HS-5 (cell line): ENCODE results near the gene LGR5.
"Not testable (repeated sequence)": the region's sequence is repeated elsewhere in the genome, so short reads cannot be mapped to it uniquely, and the experiment has no call there.

Experiments used
- DNase-seq: peaks from one replicate; pipeline ENCODE4 v3.0.0-alpha.2; 2012; ENCODE audit warnings: low read depth

LGR5 gene

DNA sequence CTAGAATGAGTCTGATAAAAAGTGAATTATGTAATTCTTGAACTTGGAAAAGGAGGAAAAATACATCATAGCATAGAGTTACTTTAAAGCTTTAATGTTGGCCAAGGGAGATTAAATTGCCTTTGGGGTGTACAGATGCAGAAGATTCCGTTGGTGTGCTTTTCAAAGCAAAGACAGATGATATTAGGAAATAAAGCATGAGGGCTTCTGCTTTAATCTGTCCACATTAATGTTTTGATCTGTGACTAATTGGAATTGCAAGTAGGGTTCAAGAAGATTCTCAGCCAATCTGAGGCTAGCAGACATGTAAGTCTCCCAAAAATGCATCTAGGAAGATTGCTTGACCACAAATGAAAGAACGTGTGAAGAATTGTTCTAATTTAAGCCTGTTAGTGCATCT, 35.2 kb downstream of the LGR5 start:
- DNase-seq: no peak

DNA sequence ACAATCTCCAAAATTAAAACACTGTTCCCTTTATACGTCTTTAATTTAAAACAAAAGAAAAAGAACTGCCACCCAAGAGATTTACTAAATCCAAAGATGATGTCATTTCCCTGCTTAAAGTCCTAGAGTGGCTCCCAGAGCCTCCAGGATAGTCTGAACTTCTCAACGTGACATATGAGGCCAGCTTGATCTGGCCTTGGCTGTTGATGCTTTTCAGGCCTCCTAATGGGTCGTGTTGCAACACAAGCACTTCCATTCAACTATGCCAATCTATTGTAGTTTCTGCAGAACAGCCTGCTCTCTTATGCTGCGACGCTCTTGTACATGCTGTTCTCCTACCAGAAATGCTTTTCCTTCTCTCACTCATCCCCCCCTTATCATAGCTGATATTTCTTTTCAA, 35.7 kb downstream of the LGR5 start:
- DNase-seq: no peak

DNA sequence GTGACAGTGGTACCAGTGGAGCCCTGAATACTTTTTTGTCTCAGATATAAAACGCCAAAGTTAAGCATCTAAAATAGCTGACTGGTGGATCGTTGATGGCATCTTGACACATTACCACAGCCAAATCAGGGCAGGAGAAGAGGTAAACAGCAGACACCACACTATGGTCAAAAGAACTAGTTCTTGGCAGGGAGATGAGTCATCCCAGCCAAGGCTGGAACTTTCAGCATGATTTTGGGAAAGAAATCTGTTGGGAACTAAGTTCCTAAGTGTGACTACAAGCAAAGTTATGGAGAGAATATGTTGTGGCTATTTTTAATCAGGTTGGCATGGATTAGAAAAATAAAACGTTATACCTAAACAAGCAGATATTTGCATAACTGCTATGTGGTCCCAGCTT, 36.9 kb downstream of the LGR5 start:
- peak; percentile 89 for DNase-seq

- no peak for DNase-seq
These were observed 38.0 kb downstream of the LGR5 start for GRCh38 chr12:71477609-71478008.

- no peak for DNase-seq
These were observed 38.7 kb downstream of the LGR5 start for GRCh38 chr12:71478270-71478669.

DNA sequence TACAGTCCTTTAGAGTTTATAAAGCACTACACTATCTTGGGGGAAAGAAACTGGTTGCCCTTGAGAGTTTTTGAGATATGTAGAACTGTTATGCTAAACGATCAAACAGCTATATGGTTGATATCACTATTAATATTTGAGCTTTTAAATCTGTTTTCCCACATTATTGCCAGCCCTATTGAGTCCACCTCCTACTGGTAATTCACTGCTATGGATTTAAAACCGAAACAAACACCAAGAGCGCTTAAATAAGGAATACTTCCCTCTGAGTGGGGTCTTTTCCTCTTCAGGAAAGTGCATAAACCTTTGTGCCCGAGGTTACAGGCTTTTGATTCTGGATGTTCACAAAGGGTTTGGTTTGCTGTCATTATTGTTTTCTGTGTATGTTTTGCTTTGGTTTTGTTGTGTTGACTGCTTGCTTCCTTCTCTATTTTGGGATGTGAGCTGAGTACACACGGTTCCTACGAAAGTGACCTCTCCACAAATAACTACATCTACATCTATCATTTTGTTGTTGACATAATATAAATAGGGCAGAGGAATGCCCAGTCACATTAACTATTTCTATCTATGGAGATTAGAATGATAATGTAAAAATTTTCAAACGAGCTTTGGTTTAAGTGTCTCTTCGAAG, 44.8 kb downstream of the LGR5 start:
- DNase-seq: no peak

GRCh38 chr12:71490844-71491243, 51.2 kb downstream of the LGR5 start:
- DNase-seq: not testable (repeated sequence)

DNA sequence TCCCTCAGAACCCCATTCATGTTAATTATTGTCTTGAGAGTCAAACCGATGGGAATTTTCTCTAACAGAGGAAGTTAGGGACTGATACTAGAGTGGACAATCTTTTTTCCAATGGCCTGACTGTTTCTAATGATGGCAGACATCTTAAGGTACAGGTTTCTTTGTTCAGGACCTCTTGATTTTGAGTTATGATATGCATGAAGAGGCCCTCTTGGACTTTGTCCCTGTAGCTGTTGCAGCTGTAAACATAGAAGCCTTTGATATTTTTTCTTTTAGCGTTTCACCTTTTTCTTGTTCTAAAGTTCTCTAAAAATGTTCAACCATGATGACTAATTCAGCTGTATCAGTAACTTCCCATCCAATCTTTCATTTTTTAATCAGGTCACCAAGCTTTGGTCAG, 53.0 kb downstream of the LGR5 start:
- no peak for DNase-seq

DNA sequence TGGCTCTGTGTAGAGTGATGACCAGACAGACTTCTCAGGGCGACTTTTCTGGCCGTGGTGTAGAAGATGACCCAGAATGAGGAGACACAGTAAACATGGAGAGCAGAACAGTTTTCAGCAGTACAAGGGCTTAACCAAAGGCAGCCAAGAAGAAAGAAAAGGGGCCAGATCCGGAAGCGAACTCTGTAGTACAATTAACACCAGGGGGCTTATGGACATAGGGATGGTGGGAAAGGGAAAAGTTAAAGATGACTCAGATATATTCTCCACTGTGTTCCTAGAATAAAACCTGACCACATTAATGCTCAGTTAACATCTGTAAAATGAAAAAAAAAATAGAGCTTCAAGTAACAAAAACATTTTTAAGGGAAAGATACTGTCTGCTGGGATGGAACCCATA, 60.2 kb downstream of the LGR5 start:
- DNase-seq: no peak

- DNase-seq: no peak
These were observed 64.2 kb downstream of the LGR5 start for GRCh38 chr12:71503579-71504391.

DNA sequence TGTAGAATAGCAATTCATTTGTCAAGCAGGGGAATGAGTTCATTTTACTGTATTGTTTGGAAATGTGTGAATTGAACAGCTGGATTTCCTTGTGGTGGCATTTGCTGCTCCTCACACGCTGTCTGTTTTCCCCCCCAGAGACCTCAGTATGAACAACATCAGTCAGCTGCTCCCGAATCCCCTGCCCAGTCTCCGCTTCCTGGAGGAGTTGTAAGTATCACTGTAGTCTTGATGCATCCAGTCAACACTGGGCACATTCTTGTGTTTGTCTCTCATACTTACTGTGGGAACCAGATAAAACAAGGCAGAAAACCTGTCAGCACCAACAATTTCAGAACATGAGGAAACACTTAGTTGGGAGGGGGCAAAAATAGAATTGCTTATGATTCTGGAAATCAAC, 64.9 kb downstream of the LGR5 start:
- DNase-seq: no peak

- DNase-seq: no peak
These were observed 70.1 kb downstream of the LGR5 start for GRCh38 chr12:71509705-71510104.

GRCh38 chr12:71517145-71517846, 77.7 kb downstream of the LGR5 start:
- no peak for DNase-seq

DNA sequence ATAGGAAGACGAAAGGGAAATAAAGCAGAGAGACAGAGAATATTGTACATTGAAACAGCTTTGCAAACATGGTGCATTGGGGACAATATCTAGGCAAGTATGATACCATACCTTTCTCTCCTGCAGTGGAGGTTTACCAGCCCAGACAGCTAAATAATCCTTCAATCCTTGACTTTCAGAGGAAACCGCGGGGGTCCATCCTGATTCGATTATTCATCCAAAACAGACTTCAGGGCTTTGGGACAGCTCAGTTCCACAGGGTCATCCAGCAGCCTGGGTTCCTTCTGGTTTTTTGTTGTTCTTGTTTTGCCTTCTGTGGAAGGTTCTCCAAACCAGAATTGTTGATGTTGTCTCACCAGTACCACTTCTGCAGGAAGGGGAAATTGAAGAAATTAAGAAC, 81.5 kb downstream of the LGR5 start:
- no peak for DNase-seq

GRCh38 chr12:71524626-71525025, 85.0 kb downstream of the LGR5 start:
- DNase-seq: no peak

DNA sequence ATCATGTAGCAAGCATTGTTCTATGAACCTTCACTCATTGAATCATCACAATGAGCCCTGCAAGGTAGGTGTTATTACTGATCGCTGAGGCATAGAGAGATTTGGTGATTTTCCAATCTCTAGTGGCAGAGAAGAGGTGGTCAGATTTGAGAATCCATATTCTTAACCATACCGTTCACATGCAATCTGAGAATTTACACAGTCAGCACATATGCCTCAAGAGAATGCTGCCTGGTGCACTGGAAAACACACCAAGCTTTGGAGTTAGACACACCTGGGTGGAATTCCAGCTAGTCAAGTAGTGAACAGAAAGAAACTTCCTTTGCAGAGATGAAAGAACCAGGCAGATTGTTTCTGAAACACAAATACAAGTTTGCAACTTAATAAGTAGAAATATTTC, 94.1 kb downstream of the LGR5 start:
- no peak for DNase-seq

- DNase-seq: no peak
These were observed 96.8 kb downstream of the LGR5 start for GRCh38 chr12:71536279-71536938.

- DNase-seq: no peak
These were observed 97.5 kb downstream of the LGR5 start for GRCh38 chr12:71536939-71537622.

DNA sequence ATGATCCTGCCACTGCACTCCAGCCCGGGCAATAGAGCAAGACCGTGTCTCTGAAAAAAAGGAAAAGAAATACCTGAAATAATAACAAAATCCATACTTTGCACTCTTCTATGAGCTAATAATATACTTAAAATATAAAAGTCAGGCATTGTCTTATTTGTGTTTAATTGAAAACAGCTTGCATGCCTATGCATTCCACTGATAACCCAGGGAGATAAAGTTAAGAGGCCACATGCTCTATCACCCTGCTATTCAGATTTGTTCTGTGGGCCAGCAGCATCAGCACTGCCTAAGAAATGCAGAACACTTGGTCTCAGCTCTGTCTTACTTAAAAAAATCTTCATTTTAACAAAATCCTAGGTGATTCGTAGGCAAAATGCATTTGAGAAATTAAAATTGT, 99.2 kb downstream of the LGR5 start:
- DNase-seq: no peak

- no peak for DNase-seq
These were observed 102.0 kb downstream of the LGR5 start for GRCh38 chr12:71541583-71541982.

GRCh38 chr12:71546322-71546861, 106.8 kb downstream of the LGR5 start:
- DNase-seq: no peak

- DNase-seq: no peak
These were observed 109.3 kb downstream of the LGR5 start for GRCh38 chr12:71548893-71549292.
